Mucosa of rectum (tissue), 2 donors: Measurements from ENCODE around the gene BOLA1.
"Not testable (repeated sequence)": the region's sequence is repeated elsewhere in the genome, so short reads cannot be mapped to it uniquely, and the experiment has no call there.

Experiments
- H3K27ac ChIP-seq, 2 donors: one replicate each; pipeline ENCODE4 v1.7.0; 2013; ENCODE audit warnings: inconsistent platforms in 2 of 2, low read depth in 2 of 2, low read length in 2 of 2
- H3K27me3 ChIP-seq, 2 donors: one replicate each; pipeline ENCODE4 v1.7.0; 2013; ENCODE audit warnings: low read length in 2 of 2; ENCODE audit not compliant: control insufficient read depth in 2 of 2, insufficient read depth in 2 of 2
- H3K36me3 ChIP-seq, 2 donors: one replicate each; pipeline ENCODE4 v1.7.0; 2013; ENCODE audit warnings: low read length in 2 of 2; ENCODE audit not compliant: control insufficient read depth in 2 of 2, insufficient read depth in 2 of 2
- H3K4me1 ChIP-seq, 2 donors: one replicate each; pipeline ENCODE4 v1.7.0; 2013; ENCODE audit warnings: low read length in 2 of 2, mild to moderate bottlenecking in 1 of 2; ENCODE audit not compliant: control insufficient read depth in 2 of 2, insufficient read depth in 2 of 2
- H3K4me3 ChIP-seq, 2 donors: one replicate each; pipeline ENCODE4 v1.7.0; 2013; ENCODE audit warnings: low read length in 2 of 2
- H3K9ac ChIP-seq, 2 donors: one replicate each; pipeline ENCODE4 v1.7.0; 2013; ENCODE audit warnings: low read length in 2 of 2, low read depth in 1 of 2, mild to moderate bottlenecking in 1 of 2
- H3K9me3 ChIP-seq, 2 donors: one replicate each; pipeline ENCODE4 v1.7.0; 2013; ENCODE audit warnings: low read length in 2 of 2; ENCODE audit not compliant: control insufficient read depth in 2 of 2
- donor health status: healthy.
- donor health status: Normal muscosa, but diverticular disease.

The BOLA1 gene

GRCh38 chr1:149873060-149873459, 26.3 kb upstream of the BOLA1 start:
- H3K36me3 ChIP-seq, H3K9me3 ChIP-seq, H3K9ac ChIP-seq, H3K27me3 ChIP-seq, H3K4me1 ChIP-seq, H3K4me3 ChIP-seq, H3K27ac ChIP-seq: not testable (repeated sequence)

- no peaks in the 10 kb centered on the region for H3K36me3 ChIP-seq
- H3K9me3 ChIP-seq = no peaks in the 10 kb centered on the region
- no peak overlapping the region for H3K27ac ChIP-seq
- no peaks in the 10 kb centered on the region for H3K4me1 ChIP-seq
- H3K27me3 ChIP-seq = no peaks in the 10 kb centered on the region
- no peak overlapping the region for H3K4me3 ChIP-seq
- no peak overlapping the region for H3K9ac ChIP-seq
Observed at GRCh38 chr1:149877211-149877946, 22.0 kb upstream of the BOLA1 start.

- no peaks in the 10 kb centered on the region for H3K36me3 ChIP-seq
- H3K4me3 ChIP-seq = no peak overlapping the region
- H3K9ac ChIP-seq = no peak overlapping the region
- no peaks in the 10 kb centered on the region for H3K27me3 ChIP-seq
- peak overlapping the region in 1 of 2 donors; percentile 16 for H3K27ac ChIP-seq
- H3K9me3 ChIP-seq = no peaks in the 10 kb centered on the region
- peaks cover 8% of the 10 kb centered on the region in 2 donors for H3K4me1 ChIP-seq
Observed at GRCh38 chr1:149879556-149879955, 19.8 kb upstream of the BOLA1 start.

GRCh38 chr1:149881876-149882275, 17.5 kb upstream of the BOLA1 start:
- Histone ChIP-seq H3K27me3 (no peaks in the 10 kb centered on the region), H3K36me3 (no peaks in the 10 kb centered on the region), H3K27ac (no peak overlapping the region), H3K9ac (no peak overlapping the region), H3K4me1 (peaks cover 12 to 16% of the 10 kb centered on the region in 2 donors), H3K4me3 (no peak overlapping the region), H3K9me3 (no peaks in the 10 kb centered on the region)

- Histone ChIP-seq H3K9ac (no peak overlapping the region), H3K9me3 (no peaks in the 10 kb centered on the region), H3K36me3 (no peaks in the 10 kb centered on the region), H3K4me1 (peaks cover 15 to 21% of the 10 kb centered on the region in 2 donors), H3K4me3 (peak overlapping the region in 1 of 2 donors; percentile 94), H3K27me3 (no peaks in the 10 kb centered on the region), H3K27ac (no peak overlapping the region)
Observed at GRCh38 chr1:149883598-149884247, 15.6 kb upstream of the BOLA1 start.

- peaks cover 15 to 23% of the 10 kb centered on the region in 2 donors for H3K4me1 ChIP-seq
- no peaks in the 10 kb centered on the region for H3K36me3 ChIP-seq
Observed at GRCh38 chr1:149884433-149885338, 14.7 kb upstream of the BOLA1 start.

GRCh38 chr1:149885339-149886120, 13.8 kb upstream of the BOLA1 start:
- H3K9me3 ChIP-seq = no peaks in the 10 kb centered on the region
- H3K27ac ChIP-seq = peak overlapping the region; percentile 98 to 100
- peak overlapping the region; percentile 69 to 94 for H3K4me3 ChIP-seq
- no peaks in the 10 kb centered on the region for H3K27me3 ChIP-seq
- H3K36me3 ChIP-seq = no peaks in the 10 kb centered on the region
- H3K9ac ChIP-seq = peak overlapping the region; percentile 92 to 98
- H3K4me1 ChIP-seq = peaks cover 15 to 23% of the 10 kb centered on the region in 2 donors

More at GRCh38 chr1:149884433-149885338, 14.7 kb upstream of the BOLA1 start:
- H3K27me3 ChIP-seq = no peaks in the 10 kb centered on the region
- peak overlapping the region; percentile 92 to 98 for H3K9ac ChIP-seq
- H3K9me3 ChIP-seq = no peaks in the 10 kb centered on the region
- H3K27ac ChIP-seq = peak overlapping the region; percentile 98 to 100
- peak overlapping the region; percentile 69 to 94 for H3K4me3 ChIP-seq

- not testable (repeated sequence) for H3K36me3 ChIP-seq, H3K9me3 ChIP-seq, H3K27me3 ChIP-seq
- peak overlapping the region; percentile 92 to 98 for H3K9ac ChIP-seq
- peak overlapping the region; percentile 69 to 94 for H3K4me3 ChIP-seq
- H3K27ac ChIP-seq = peak overlapping the region; percentile 98 to 100
- peaks cover 15 to 23% of the 10 kb centered on the region in 2 donors for H3K4me1 ChIP-seq
Observed at GRCh38 chr1:149886121-149886395, 13.3 kb upstream of the BOLA1 start.

- Histone ChIP-seq H3K4me1 (peaks cover 15 to 23% of the 10 kb centered on the region in 2 donors), H3K9me3 (no peaks in the 10 kb centered on the region), H3K4me3 (peak overlapping the region; percentile 94 to 97), H3K9ac (peak overlapping the region; percentile 98 to 99), H3K36me3 (no peaks in the 10 kb centered on the region), H3K27me3 (no peaks in the 10 kb centered on the region), H3K27ac (peak overlapping the region; percentile 98 to 100)
Observed at GRCh38 chr1:149886396-149887195, 12.8 kb upstream of the BOLA1 start.
